SK-N-SH (cell line): ENCODE measurements around the gene TBCD. TPM values are rescaled to one million over a fixed set of nuclear protein-coding genes. Genes with fewer than 3 reads are reported as not detected.

ENCODE experiments used
- CTCF ChIA-PET: fragments of 300-600, 350-600 bp; formaldehyde crosslinking; extraction: SDS; loops from one replicate; lab custom pipeline; 2021; lab: Yijun Ruan, JAX
- POLR2A ChIA-PET: fragments of 350-600 bp; sonication (Branson Sonifier 250); formaldehyde crosslinking; extraction: SDS; loops from one replicate; lab custom pipeline; 2020; ENCODE audit warnings: antibody characterized with exemption, inconsistent platforms; lab: Yijun Ruan, JAX
- DNase-seq: peaks from one replicate; pipeline ENCODE4 v3.0.0; 2012
- H2AFZ ChIP-seq: fragments of 200-600 bp; sonication (generic); 2 replicates; pipeline ENCODE4 v1.8.1; 2016; ENCODE audit warnings: antibody characterized with exemption, mild to moderate bottlenecking, low read depth
- H3F3A ChIP-seq: fragments of 200-600 bp; sonication (generic); replicated peaks from 2 replicates; pipeline ENCODE3; 2016; ENCODE audit warnings: antibody characterized with exemption, mild to moderate bottlenecking; ENCODE audit not compliant: insufficient read depth
- H3K27ac ChIP-seq, 2 experiments: fragments of 200-500 bp in 1 of 2; fragments of 200-600 bp in 1 of 2; sonication (Bioruptor generic) in 1 of 2; sonication (generic), shearing (Covaris generic) in 1 of 2; 2 replicates each; pipeline versions ENCODE4 v1.5.1 to v1.6.1; 2014 to 2016; ENCODE audit warnings: low read depth in 2 of 2, inconsistent platforms in 1 of 2, low read length in 1 of 2, mild to moderate bottlenecking in 1 of 2, mixed read lengths in 1 of 2
- H3K27me3 ChIP-seq: fragments of 200-600 bp; sonication (generic), shearing (Covaris generic); 2 replicates; pipeline ENCODE4 v1.6.1; 2016; ENCODE audit warnings: mixed run types; ENCODE audit not compliant: insufficient read depth
- H3K36me3 ChIP-seq, 2 experiments: fragments of 200-500 bp in 1 of 2; fragments of 200-600 bp in 1 of 2; sonication (Bioruptor generic) in 1 of 2; sonication (generic) in 1 of 2; replicated peaks in 1 of 2; 2 replicates each; pipeline versions ENCODE3 to v1.5.1; 2014 to 2016; ENCODE audit warnings: low read length in 1 of 2, mild to moderate bottlenecking in 1 of 2; ENCODE audit not compliant: insufficient read depth in 2 of 2, control insufficient read depth in 1 of 2
- H3K4me1 ChIP-seq, 2 experiments: fragments of 200-500 bp in 1 of 2; fragments of 200-600 bp in 1 of 2; sonication (Bioruptor generic) in 1 of 2; sonication (generic), shearing (Covaris generic) in 1 of 2; 2 replicates each; pipeline versions ENCODE4 v1.5.1 to v1.6.1; 2014 to 2016; ENCODE audit warnings: low read depth in 1 of 2, low read length in 1 of 2, mixed run types in 1 of 2; ENCODE audit not compliant: insufficient read depth in 2 of 2, control insufficient read depth in 1 of 2
- H3K4me2 ChIP-seq: fragments of 200-600 bp; sonication (generic), shearing (Covaris generic); 2 replicates; pipeline ENCODE4 v1.6.1; 2017; ENCODE audit warnings: mixed run types
- H3K4me3 ChIP-seq, 2 experiments: fragments of 200-500 bp in 1 of 2; fragments of 200-600 bp in 1 of 2; sonication (Bioruptor generic) in 1 of 2; sonication (generic), shearing (Covaris generic) in 1 of 2; 2 replicates each; pipeline versions ENCODE4 v1.5.1 to v1.8.1; 2014 to 2016; ENCODE audit warnings: low read depth in 2 of 2, inconsistent platforms in 1 of 2, low read length in 1 of 2, mild to moderate bottlenecking in 1 of 2, mixed read lengths in 1 of 2, moderate library complexity in 1 of 2
- H3K79me2 ChIP-seq: fragments of 200-600 bp; sonication (generic); 2 replicates; pipeline ENCODE4 v1.8.1; 2017; ENCODE audit warnings: mild to moderate bottlenecking; ENCODE audit not compliant: insufficient read depth
- H3K9ac ChIP-seq: fragments of 200-600 bp; sonication (generic); 2 replicates; pipeline ENCODE4 v1.6.1; 2017; ENCODE audit warnings: mixed run types
- H3K9me2 ChIP-seq: fragments of 200-600 bp; sonication (generic); 2 replicates; pipeline ENCODE4 v1.6.1; 2017; ENCODE audit warnings: mixed run types
- H3K9me3 ChIP-seq: fragments of 200-600 bp; sonication (generic); 2 replicates; pipeline ENCODE4 v1.6.1; 2017; ENCODE audit warnings: mixed run types, mild to moderate bottlenecking, moderate library complexity
- H4K20me1 ChIP-seq: fragments of 200-600 bp; sonication (generic); 2 replicates; pipeline ENCODE4 v1.6.1; 2017; ENCODE audit warnings: mild to moderate bottlenecking, mixed run types; ENCODE audit not compliant: insufficient read depth
- CHD2 ChIP-seq: fragments of 150-350 bp; IDR thresholded peaks from 2 replicates; pipeline ENCODE4 v1.6.1; 2018; ENCODE audit warnings: low read length; ENCODE audit not compliant: partially characterized antibody
- ELF1 ChIP-seq: IDR thresholded peaks from 2 replicates; pipeline ENCODE4 v1.4.0; 2012
- GABPA ChIP-seq: IDR thresholded peaks from 2 replicates; pipeline ENCODE4 v1.4.0; 2012; ENCODE audit warnings: low read depth, mild to moderate bottlenecking
- GATA2 ChIP-seq: sonication (generic); formaldehyde crosslinking; IDR thresholded peaks from 2 replicates; pipeline ENCODE4 v1.5.0; 2020; ENCODE audit warnings: mild to moderate bottlenecking, missing genetic modification reagents
- IRF3 ChIP-seq: fragments of 150-350 bp; IDR thresholded peaks from 2 replicates; pipeline ENCODE4 v1.6.1; 2016; ENCODE audit warnings: mild to moderate bottlenecking, low read depth, low read length
- MAX ChIP-seq: IDR thresholded peaks from 2 replicates; pipeline ENCODE4 v1.4.0; 2012; ENCODE audit warnings: low read depth
- MEF2A ChIP-seq: IDR thresholded peaks from 2 replicates; pipeline ENCODE4 v1.4.0; 2012; ENCODE audit warnings: low read depth, borderline replicate concordance
- NFIC ChIP-seq: IDR thresholded peaks from 2 replicates; pipeline ENCODE4 v1.4.0; 2012; ENCODE audit warnings: borderline replicate concordance
- NRF1 ChIP-seq: IDR thresholded peaks from 2 replicates; pipeline ENCODE4 v1.6.1; 2012; ENCODE audit warnings: low read depth, mild to moderate bottlenecking, low read length
- PBX3 ChIP-seq: IDR thresholded peaks from 2 replicates; pipeline ENCODE4; 2012
- RAD21 ChIP-seq: IDR thresholded peaks from 2 replicates; pipeline ENCODE4 v1.6.1; 2012; ENCODE audit warnings: mild to moderate bottlenecking, low read length
- REST ChIP-seq: IDR thresholded peaks from 2 replicates; pipeline ENCODE4 v1.6.1; 2012; ENCODE audit warnings: mild to moderate bottlenecking, low read depth, low read length, moderate library complexity
- RXRA ChIP-seq: IDR thresholded peaks from 2 replicates; pipeline ENCODE4 v1.4.0; 2012; ENCODE audit warnings: low read depth, mild to moderate bottlenecking, borderline replicate concordance
- TAF1 ChIP-seq: IDR thresholded peaks from 2 replicates; pipeline ENCODE4 v1.6.1; 2012; ENCODE audit warnings: low read depth, mild to moderate bottlenecking, low read length, moderate library complexity, borderline replicate concordance
- TCF12 ChIP-seq: IDR thresholded peaks from 2 replicates; pipeline ENCODE4 v1.4.0; 2012
- TEAD4 ChIP-seq: IDR thresholded peaks from 2 replicates; pipeline ENCODE4 v1.4.0; 2012; ENCODE audit warnings: mild to moderate bottlenecking, borderline replicate concordance; ENCODE audit not compliant: insufficient read depth
- USF1 ChIP-seq: IDR thresholded peaks from 2 replicates; pipeline ENCODE4 v1.4.0; 2012; ENCODE audit warnings: low read depth, borderline replicate concordance
- YY1 ChIP-seq: IDR thresholded peaks from 2 replicates; pipeline ENCODE4 v1.4.0; 2012; ENCODE audit warnings: low read depth, mild to moderate bottlenecking
- ZBTB33 ChIP-seq: IDR thresholded peaks from 2 replicates; pipeline ENCODE4 v1.4.0; 2012; ENCODE audit warnings: low read depth, borderline replicate concordance
- WGBS: methylation state at CpG from one replicate; pipeline ENCODE4 v1.1.6; 2017; ENCODE audit warnings: low lambda C conversion rate; 5-methylcytosine and 5-hydroxymethylcytosine counted together
- polyA plus RNA-seq, 3 experiments: library from polyadenylated mRNA; depleted of rRNA; stranded (reverse); fragments of >200 nt; gene quantifications; 2 replicates each; pipeline ENCODE4 v1.2.3, GENCODE V29; 2012

TBCD gene
- polyA plus RNA-seq, 1 of the 3 experiments (the other 2 are of a cell fraction): 107 TPM

GRCh38 chr17:82754297-82755208, 2.7 kb downstream of the TBCD start (continued):
- TF ChIP-seq RXRA (no peak), TAF1 (no peak), TEAD4 (no peak)

GRCh38 chr17:82756166-82756565, 4.3 kb downstream of the TBCD start:
- TF ChIP-seq GABPA (no peak), CHD2 (no peak), YY1 (no peak), MAX (no peak), NRF1 (no peak), PBX3 (no peak), ZBTB33 (no peak), GATA2 (CRISPR knock-in tag) (no peak), ELF1 (no peak), TCF12 (no peak), REST (no peak), USF1 (no peak), RXRA (no peak), MEF2A (no peak), NFIC (no peak), RAD21 (no peak), IRF3 (no peak)
- Histone ChIP-seq H4K20me1 (peaks cover 23% of the 10 kb centered on the region), H3K4me3 (no peak overlapping the region), H3K36me3 (peaks cover 7 to 28% of the 10 kb centered on the region in 2 experiments), H3K79me2 (peaks cover 86% of the 10 kb centered on the region), H3K9me2 (no peaks in the 10 kb centered on the region), H3F3A (peaks cover 3% of the 10 kb centered on the region), H3K9ac (no peak overlapping the region), H3K27ac (no peak overlapping the region), H3K27me3 (no peaks in the 10 kb centered on the region), H3K4me1 (peaks cover 6 to 14% of the 10 kb centered on the region in 2 experiments; a peak in 1 of 4 replicates), H3K9me3 (no peaks in the 10 kb centered on the region), H3K4me2 (no peak overlapping the region), H2AFZ (no peak overlapping the region)
- no peak for DNase-seq
- POLR2A ChIA-PET: no interaction called here
- CTCF ChIA-PET: interaction anchor here (0.8 to 4.7 kb wide), 4 partner anchors 19 to 88 kb away, joined by 3 to 22 read pairs (median 10); no protein-coding TSS in a partner anchor
- WGBS: 95% methylated on average over 7 of the region's 7 CpGs
